Measurements from ENCODE around the gene TMEFF1.
"Not testable (repeated sequence)": the region's sequence is repeated elsewhere in the genome, so short reads cannot be mapped to it uniquely, and the experiment has no call there.

The TMEFF1 gene

GRCh38 chr9:100472788-100473275 lies at the start of gene TMEFF1:
TMEFF1 (plus strand) TSS chr9:100473149; CDS start chr9:100473545, 396 bp downstream.
- DNase-seq (ENCODE audit: low read depth in 1 of 2, low spot score in 1 of 2), result peak in 1 of 2 donors; percentile 34

- no peak for DNase-seq (ENCODE audit: low read depth in 1 of 2, low spot score in 1 of 2)
Observed at GRCh38 chr9:100425758-100426157, 47.2 kb upstream of the TMEFF1 start.

- DNase-seq (ENCODE audit: low read depth in 1 of 2, low spot score in 1 of 2), result no peak
Observed at GRCh38 chr9:100426189-100426529, 46.8 kb upstream of the TMEFF1 start.

- peak; percentile 2 to 33 for DNase-seq (ENCODE audit: low read depth in 1 of 2, low spot score in 1 of 2)
Observed at GRCh38 chr9:100426530-100427365, 46.2 kb upstream of the TMEFF1 start, which contains the start of gene MSANTD3. MSANTD3 (plus strand) TSS chr9:100427143; CDS start chr9:100441939, 14,796 bp downstream.

- peak in 1 of 2 donors; percentile 25 for DNase-seq (ENCODE audit: low read depth in 1 of 2, low spot score in 1 of 2)
Observed at GRCh38 chr9:100427366-100428263, 45.3 kb upstream of the TMEFF1 start.

- DNase-seq (ENCODE audit: low read depth in 1 of 2, low spot score in 1 of 2), result no peak
Observed at GRCh38 chr9:100428871-100429654, 43.9 kb upstream of the TMEFF1 start.

- no peak for DNase-seq (ENCODE audit: low read depth in 1 of 2, low spot score in 1 of 2)
Observed at GRCh38 chr9:100430286-100430940, 42.5 kb upstream of the TMEFF1 start.

GRCh38 chr9:100431886-100432285 lies 41.1 kb upstream of the TMEFF1 start:
- no peak for DNase-seq (ENCODE audit: low read depth in 1 of 2, low spot score in 1 of 2)

GRCh38 chr9:100432736-100433135 lies 40.2 kb upstream of the TMEFF1 start:
- DNase-seq (ENCODE audit: low read depth in 1 of 2, low spot score in 1 of 2), result no peak

GRCh38 chr9:100436571-100436970 lies 36.4 kb upstream of the TMEFF1 start:
- DNase-seq (ENCODE audit: low read depth in 1 of 2, low spot score in 1 of 2), result no peak

- DNase-seq (ENCODE audit: low read depth in 1 of 2, low spot score in 1 of 2), result peak; percentile 5 to 35
Observed at GRCh38 chr9:100437860-100438805, 34.8 kb upstream of the TMEFF1 start.

GRCh38 chr9:100440071-100440470 lies 32.9 kb upstream of the TMEFF1 start:
- no peak for DNase-seq (ENCODE audit: low read depth in 1 of 2, low spot score in 1 of 2)

- not testable (repeated sequence) for DNase-seq (ENCODE audit: low read depth in 1 of 2, low spot score in 1 of 2)
Observed at GRCh38 chr9:100440487-100440886, 32.5 kb upstream of the TMEFF1 start.

GRCh38 chr9:100441911-100442361 lies 31.0 kb upstream of the TMEFF1 start:
- DNase-seq (ENCODE audit: low read depth in 1 of 2, low spot score in 1 of 2), result no peak

- DNase-seq (ENCODE audit: low read depth in 1 of 2, low spot score in 1 of 2), result no peak
Observed at GRCh38 chr9:100443781-100444768, 28.9 kb upstream of the TMEFF1 start.

GRCh38 chr9:100445161-100445902 lies 27.6 kb upstream of the TMEFF1 start:
- no peak for DNase-seq (ENCODE audit: low read depth in 1 of 2, low spot score in 1 of 2)

- no peak for DNase-seq (ENCODE audit: low read depth in 1 of 2, low spot score in 1 of 2)
Observed at GRCh38 chr9:100445903-100446549, 26.9 kb upstream of the TMEFF1 start.
